Activated CD4-positive, alpha-beta T cell treated with anti-CD3 and anti-CD28 coated beads, Interleukin-10, Interleukin-2, amounts not matched to agents 100 ng/mL and 50 ng/mL, durations not matched to agents 16 hours and 8 hours (primary cell): ENCODE measurements around the gene CCL4.
"Not testable (repeated sequence)": the region's sequence is repeated elsewhere in the genome, so short reads cannot be mapped to it uniquely, and the experiment has no call there.

ENCODE experiments used
- DNase-seq: peaks from one replicate; pipeline ENCODE4 v3.0.0-alpha.2; 2020

Gene CCL4

DNA sequence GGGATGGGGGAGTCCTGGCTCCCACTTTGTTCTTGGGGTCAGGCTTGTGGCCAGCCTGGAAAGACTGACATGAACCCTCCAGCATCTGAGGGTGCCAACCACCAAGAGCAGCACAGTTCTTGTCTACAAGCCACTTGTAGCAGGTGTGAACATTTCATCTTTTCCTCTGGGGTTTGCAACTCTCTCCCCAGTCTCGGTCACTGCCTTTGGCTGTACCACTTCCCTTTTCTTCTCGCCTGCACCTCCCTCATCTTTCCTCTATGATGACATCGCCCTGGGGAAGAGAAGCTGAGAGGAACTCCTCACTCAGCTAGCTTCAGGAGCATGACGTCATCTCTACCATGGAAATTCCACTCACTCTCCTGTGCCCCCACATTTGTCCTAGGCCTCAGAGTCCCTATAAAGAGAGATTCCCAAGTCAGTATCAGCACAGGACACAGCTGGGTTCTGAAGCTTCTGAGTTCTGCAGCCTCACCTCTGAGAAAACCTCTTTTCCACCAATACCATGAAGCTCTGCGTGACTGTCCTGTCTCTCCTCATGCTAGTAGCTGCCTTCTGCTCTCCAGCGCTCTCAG lies at the start of gene CCL4:
CCL4 (plus strand) TSS at position 427 of the 575 bp plus-strand sequence; CDS start at position 506, 79 bp downstream.
- peak; percentile 73 for DNase-seq

- no peak for DNase-seq
These were observed 48.5 kb upstream of the CCL4 start for GRCh38 chr17:36055171-36055570.

DNA sequence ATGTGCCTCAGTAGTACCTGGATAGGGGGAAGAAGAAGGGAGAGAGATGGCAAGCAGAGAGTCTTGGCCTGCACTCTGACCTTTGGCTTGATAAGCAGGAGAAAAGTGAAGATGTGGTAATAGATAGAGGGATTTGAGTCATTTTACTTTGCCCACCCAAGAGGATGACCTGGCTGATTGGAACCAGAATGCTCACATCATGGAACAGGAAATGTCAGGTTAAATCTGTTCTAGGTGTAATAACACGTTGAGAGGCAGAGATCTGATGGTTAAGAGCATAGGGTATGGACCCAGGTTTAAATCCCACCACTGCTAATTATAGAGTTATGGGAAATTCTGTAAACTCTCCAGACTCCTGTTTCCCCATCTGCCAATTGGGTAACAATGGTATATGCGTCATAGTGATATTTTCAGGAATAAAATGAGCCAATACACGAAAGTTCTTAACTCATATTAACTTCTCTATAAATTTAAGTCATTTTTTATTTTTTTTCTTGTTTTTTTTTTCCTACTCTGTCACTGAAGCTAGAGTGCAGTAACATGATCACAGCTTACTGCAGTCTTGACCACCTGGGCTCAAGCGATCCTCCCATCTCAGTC lies 47.6 kb upstream of the CCL4 start:
- no peak for DNase-seq

DNA sequence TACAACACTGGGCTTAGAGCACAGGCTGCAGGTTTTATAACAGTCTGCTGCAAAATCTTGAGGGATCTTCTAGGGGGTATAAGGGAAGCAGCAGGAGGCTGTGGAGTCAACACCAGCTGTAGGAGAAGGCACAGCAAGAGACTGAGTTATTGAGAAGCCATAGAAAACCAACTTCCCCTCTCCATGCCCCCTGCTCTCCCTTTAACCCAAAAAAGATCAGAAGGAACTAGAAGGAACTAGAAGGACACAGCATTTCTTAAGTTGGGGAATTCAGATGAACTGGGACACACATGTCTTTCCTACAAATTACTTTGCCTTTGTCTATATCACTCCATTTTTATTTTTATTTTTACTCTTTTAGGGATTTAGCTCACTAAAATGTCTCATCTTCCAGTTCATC lies 45.7 kb upstream of the CCL4 start:
- DNase-seq = no peak

DNA sequence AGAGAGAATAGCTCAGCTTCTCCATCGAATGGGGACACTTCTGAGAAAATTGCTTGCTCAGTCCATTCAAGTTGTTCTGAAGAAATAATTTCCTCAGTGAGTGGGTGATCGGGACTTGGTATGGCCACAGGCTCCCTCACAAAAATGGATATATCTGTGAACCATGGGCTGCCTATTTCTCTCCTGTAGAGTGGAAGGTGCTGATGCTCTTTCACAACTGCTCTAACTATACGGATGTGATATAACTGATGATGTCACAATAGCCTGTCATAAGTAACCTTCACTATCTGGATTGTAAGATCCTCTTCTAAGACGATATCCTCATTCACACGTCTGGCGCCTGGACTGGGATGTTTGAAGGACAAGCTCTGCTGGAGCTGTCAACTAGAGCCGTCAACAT lies 44.2 kb upstream of the CCL4 start:
- no peak for DNase-seq

DNA sequence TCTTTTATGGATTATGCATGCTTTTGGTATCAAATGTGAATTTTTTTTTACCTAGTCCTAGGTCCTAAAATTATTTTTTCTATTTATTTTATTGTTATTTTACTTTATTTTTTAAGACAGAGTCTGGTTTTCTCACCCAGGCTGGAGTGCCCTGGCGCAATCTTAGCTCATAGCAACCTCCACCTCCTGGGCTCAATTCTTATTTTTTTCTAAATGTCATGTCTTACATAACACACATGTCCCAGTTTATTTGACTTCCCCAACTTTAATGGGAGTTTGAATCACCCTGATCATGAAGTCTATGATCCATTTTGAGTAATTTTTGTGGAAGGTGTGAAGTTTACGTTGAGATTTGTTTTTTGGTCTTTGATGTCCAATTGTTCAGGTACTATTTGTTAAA lies 42.8 kb upstream of the CCL4 start:
- no peak for DNase-seq

- no peak for DNase-seq
These were observed 39.7 kb upstream of the CCL4 start, which contains the start of gene CCL18 for GRCh38 chr17:36063786-36064541. Gene CCL18 (plus strand): TSS chr17:36064272. CDS start chr17:36064343, 71 bp downstream.

DNA sequence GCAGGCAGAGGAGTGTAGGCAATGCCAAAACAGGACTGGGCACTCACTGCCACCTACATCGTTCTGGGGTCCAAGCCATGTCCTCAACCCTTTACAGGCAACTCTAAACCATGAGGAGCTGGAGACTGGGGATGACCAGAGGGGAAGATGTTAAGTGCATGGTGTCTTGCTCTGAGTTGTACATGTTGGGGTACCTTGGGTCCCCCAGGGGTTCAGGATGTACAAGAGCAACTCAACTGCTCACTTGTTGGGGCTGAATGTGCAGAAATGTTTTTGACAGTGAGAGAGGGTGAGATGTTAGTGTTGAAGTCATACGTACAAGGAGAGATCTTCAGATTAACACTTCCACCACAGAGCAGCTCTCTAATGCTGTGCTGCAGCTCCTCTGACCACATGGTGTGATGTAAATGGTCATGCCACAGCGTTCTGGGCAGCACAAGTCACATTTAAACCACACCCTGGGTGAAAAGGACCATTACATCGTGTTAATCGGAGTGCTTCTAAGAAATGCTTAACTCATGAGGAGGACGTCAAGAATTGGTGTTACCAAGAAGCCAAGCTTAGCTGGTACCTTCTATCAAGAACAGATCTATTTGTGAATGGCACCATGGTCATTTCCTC lies 37.2 kb upstream of the CCL4 start:
- DNase-seq = peak; percentile 77

GRCh38 chr17:36068524-36068923 lies 35.1 kb upstream of the CCL4 start:
- DNase-seq = no peak

- DNase-seq = peak; percentile 26
These were observed 34.5 kb upstream of the CCL4 start for GRCh38 chr17:36069136-36069535.

GRCh38 chr17:36070427-36070826 lies 33.2 kb upstream of the CCL4 start:
- no peak for DNase-seq

- no peak for DNase-seq
These were observed 31.9 kb upstream of the CCL4 start for GRCh38 chr17:36071751-36072150.

GRCh38 chr17:36072431-36073121 lies 31.1 kb upstream of the CCL4 start:
- DNase-seq = peak; percentile 92

DNA sequence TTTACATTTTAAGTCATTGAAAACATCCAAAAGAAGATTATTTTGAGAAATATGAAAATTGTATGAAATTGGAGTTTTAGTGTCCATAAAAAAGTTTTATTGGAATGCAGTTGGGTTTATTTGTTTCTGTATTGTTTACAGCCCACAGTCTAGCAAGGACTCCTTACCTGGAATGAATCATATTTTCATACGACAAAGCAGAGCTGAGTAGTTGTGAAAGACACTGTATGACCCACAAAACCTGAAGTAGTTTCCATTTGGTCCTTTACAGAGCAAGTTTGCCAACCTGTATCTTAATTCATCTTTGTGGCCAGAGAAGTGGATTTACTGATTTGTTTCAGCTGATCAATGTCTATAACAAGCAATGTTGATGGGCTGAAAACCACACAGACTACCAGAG lies 29.3 kb upstream of the CCL4 start:
- peak; percentile 89 for DNase-seq

DNA sequence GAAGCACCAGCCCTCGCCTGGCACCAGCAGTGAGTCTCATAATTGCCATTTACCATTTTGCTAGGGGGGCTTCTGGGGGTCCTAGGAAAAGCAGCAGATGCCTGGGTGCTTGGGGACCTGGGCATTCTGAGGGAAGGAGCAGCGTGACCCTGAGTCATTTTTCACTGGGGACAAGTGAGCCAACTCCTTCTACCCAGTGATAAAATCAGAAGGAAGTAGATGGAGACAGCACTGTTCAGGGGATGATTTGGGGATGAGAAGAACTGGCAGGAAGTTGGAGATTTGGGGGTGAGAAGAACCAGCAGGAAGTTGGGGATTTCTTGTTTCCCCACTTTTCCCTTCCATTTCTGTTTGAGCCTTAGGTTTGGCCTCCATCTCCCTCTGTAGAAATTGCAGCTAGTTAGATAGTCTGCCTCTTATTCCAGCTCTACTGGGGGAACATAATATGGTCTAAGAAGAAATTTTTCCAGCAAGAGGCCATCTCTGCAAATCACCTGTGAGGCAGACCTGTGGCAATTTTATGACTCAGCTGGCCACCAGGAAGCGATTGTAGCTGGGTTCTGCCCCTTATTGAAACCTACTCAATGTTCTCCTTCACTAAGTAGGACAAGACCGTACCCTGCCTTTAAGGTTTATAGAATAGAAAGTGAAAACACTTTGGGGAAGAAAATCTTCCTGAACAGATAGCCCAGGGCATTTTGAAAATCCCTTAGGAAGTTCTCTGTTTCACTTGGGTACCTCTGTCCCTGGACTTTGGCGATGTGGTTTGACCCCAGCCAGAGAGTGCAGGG lies 21.8 kb upstream of the CCL4 start:
- peak; percentile 43 for DNase-seq

DNA sequence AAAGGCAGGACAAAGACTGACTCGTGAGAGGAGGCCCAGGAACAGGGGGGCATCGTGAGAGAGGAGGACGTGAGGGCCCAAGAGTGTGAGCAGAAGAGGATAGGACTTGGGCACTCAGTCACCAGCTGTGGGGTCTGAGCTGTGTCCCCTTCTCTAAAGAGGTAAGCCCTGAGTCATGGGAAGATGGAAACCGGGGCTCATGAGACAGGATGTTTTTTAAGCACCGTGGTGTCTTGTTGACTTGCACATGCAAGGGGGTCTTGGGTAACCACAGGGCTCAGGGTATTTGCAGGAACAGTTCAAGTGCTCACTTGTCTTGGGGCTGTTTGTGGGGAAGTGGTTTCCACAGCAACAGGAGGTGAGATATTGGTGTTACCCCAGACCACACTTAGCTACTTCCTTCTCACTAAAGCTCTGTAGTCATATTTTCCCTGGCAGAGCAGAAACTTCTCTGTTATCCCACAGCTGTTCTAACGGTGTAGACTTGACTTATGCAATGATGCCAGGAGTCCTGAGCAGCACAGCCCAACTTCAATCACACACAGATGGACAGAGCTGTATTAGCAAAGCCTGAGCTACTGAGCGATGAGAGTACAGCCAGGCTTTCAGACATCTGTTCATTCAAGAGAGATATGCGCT lies 21.0 kb upstream of the CCL4 start:
- DNase-seq = peak; percentile 91

- not testable (repeated sequence) for DNase-seq
These were observed 19.9 kb upstream of the CCL4 start for GRCh38 chr17:36083691-36084090.

- DNase-seq = peak; percentile 68
These were observed 17.9 kb upstream of the CCL4 start for GRCh38 chr17:36085765-36086164.

DNA sequence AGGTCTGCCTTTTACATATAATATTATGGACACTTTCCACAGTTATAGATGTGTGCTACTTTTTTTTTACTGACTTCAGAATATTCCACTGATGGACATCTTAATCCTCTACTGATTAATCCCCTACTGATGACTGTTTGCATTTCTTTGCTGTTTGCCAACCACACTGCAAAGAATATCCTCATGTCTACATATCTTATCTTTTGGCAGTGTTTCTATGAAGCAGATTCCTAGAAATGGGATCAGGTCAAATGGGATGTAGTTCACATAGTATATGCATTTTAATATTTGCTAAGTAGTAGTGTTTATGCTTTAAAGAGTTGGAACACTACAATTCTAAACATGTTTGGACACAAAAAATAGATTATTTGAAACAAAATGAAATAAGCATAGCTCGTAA lies 16.8 kb upstream of the CCL4 start:
- DNase-seq = no peak

DNA sequence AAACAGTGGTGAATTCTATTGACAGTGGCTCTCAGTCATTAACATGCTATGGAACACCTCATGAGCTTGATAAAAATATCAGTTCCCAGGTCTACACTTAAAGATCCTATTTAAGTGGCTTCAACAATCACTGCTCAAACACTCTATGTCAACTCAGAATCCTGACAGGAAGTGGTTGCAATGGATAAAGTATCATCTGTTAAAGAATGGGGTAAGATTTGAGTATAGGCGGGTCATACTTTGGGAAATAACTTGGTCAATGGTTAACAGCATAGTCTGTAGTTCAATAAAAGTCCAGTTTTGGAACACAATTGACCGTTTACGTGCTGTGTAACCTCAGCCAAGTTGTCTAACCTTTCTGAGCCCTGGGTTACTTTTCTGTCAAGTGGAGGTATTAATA lies 16.2 kb upstream of the CCL4 start:
- not testable (repeated sequence) for DNase-seq

GRCh38 chr17:36087897-36088572 lies 15.6 kb upstream of the CCL4 start:
- DNase-seq = peak; percentile 40
